HEK293 (cell line): ENCODE data around the gene ARV1.

Experiments used
- GLIS1 ChIP-seq: fragments of 450-650 bp; formaldehyde crosslinking; IDR thresholded peaks from 2 replicates; pipeline ENCODE4 v1.5.1; 2016; ENCODE audit warnings: missing biosample characterization, missing genetic modification characterization
- HIC1 ChIP-seq: fragments of 450-650 bp; formaldehyde crosslinking; IDR thresholded peaks from 2 replicates; pipeline ENCODE4 v1.5.1; 2016; ENCODE audit warnings: missing biosample characterization, missing genetic modification characterization
- MYNN ChIP-seq: fragments of 450-650 bp; formaldehyde crosslinking; IDR thresholded peaks from 2 replicates; pipeline ENCODE4 v1.5.1; 2016; ENCODE audit warnings: missing biosample characterization, missing genetic modification characterization, borderline replicate concordance
- MZF1 ChIP-seq: fragments of 450-650 bp; formaldehyde crosslinking; IDR thresholded peaks from 2 replicates; pipeline ENCODE4 v1.5.1; 2017; ENCODE audit warnings: missing biosample characterization, missing genetic modification characterization, borderline replicate concordance
- REPIN1 ChIP-seq: fragments of 450-650 bp; formaldehyde crosslinking; IDR thresholded peaks from 2 replicates; pipeline ENCODE4 v1.5.1; 2017; ENCODE audit warnings: missing biosample characterization, missing genetic modification characterization, low read depth
- REST ChIP-seq: fragments of 450-650 bp; formaldehyde crosslinking; IDR thresholded peaks from 2 replicates; pipeline ENCODE4 v1.5.1; 2016; ENCODE audit warnings: missing biosample characterization, missing genetic modification characterization
- SALL2 ChIP-seq: fragments of 450-650 bp; formaldehyde crosslinking; IDR thresholded peaks from 2 replicates; pipeline ENCODE4 v1.5.0; 2017; ENCODE audit warnings: missing biosample characterization, mild to moderate bottlenecking, missing genetic modification characterization, borderline replicate concordance
- SCRT1 ChIP-seq: fragments of 450-650 bp; formaldehyde crosslinking; IDR thresholded peaks from 2 replicates; pipeline ENCODE4 v1.5.1; 2016; ENCODE audit warnings: missing biosample characterization, missing genetic modification characterization, borderline replicate concordance
- SETDB1 ChIP-seq: IDR thresholded peaks from one replicate; pipeline ENCODE4 v1.6.1; 2017; ENCODE audit warnings: mild to moderate bottlenecking, low read length, moderate library complexity, mixed read lengths; ENCODE audit not compliant: insufficient read length
- ZBTB1 ChIP-seq: fragments of 450-650 bp; formaldehyde crosslinking; IDR thresholded peaks from 2 replicates; pipeline ENCODE4 v1.5.1; 2016; ENCODE audit warnings: missing biosample characterization, missing genetic modification characterization
- ZBTB49 ChIP-seq: fragments of 450-650 bp; formaldehyde crosslinking; IDR thresholded peaks from 2 replicates; pipeline ENCODE4 v1.5.1; 2016; ENCODE audit warnings: missing biosample characterization, missing genetic modification characterization, low read depth
- ZFHX2 ChIP-seq: fragments of 450-650 bp; formaldehyde crosslinking; conservative IDR thresholded peaks from 2 replicates; pipeline ENCODE4 v1.5.1; 2016; ENCODE audit warnings: missing biosample characterization, missing genetic modification characterization
- ZFP41 ChIP-seq: fragments of 450-650 bp; formaldehyde crosslinking; IDR thresholded peaks from 2 replicates; pipeline ENCODE4 v1.5.1; 2016; ENCODE audit warnings: missing biosample characterization, missing genetic modification characterization, borderline replicate concordance
- ZNF169 ChIP-seq: fragments of 450-650 bp; formaldehyde crosslinking; IDR thresholded peaks from 2 replicates; pipeline ENCODE4 v1.5.1; 2016; ENCODE audit warnings: missing biosample characterization, missing genetic modification characterization
- ZNF174 ChIP-seq: fragments of 450-650 bp; formaldehyde crosslinking; IDR thresholded peaks from 2 replicates; pipeline ENCODE4 v1.5.0; 2017; ENCODE audit warnings: missing biosample characterization, mild to moderate bottlenecking, missing genetic modification characterization
- ZNF18 ChIP-seq: fragments of 450-650 bp; formaldehyde crosslinking; IDR thresholded peaks from 2 replicates; pipeline ENCODE4 v1.5.1; 2016; ENCODE audit warnings: missing biosample characterization, missing genetic modification characterization
- ZNF211 ChIP-seq: fragments of 450-650 bp; formaldehyde crosslinking; IDR thresholded peaks from 2 replicates; pipeline ENCODE4 v1.5.1; 2016; ENCODE audit warnings: low read depth, missing biosample characterization, missing genetic modification characterization
- ZNF23 ChIP-seq: fragments of 450-650 bp; formaldehyde crosslinking; IDR thresholded peaks from 2 replicates; pipeline ENCODE4 v1.5.1; 2016; ENCODE audit warnings: missing biosample characterization, missing genetic modification characterization, borderline replicate concordance
- ZNF26 ChIP-seq: fragments of 450-650 bp; formaldehyde crosslinking; IDR thresholded peaks from 2 replicates; pipeline ENCODE4 v1.5.1; 2016; ENCODE audit warnings: missing biosample characterization, missing genetic modification characterization
- ZNF274 ChIP-seq, 2 experiments: fragments of 200-500 bp in 1 of 2; fragments of 450-650 bp in 1 of 2; sonication (Bioruptor generic) in 1 of 2; formaldehyde crosslinking in 1 of 2; IDR thresholded peaks; 2 replicates each; pipeline versions ENCODE4 v1.5.1 to v1.6.1; 2014 to 2016; ENCODE audit warnings: borderline replicate concordance in 1 of 2, inconsistent platforms in 1 of 2, low read length in 1 of 2, missing biosample characterization in 1 of 2, missing genetic modification characterization in 1 of 2
- ZNF488 ChIP-seq: fragments of 450-650 bp; formaldehyde crosslinking; IDR thresholded peaks from 2 replicates; pipeline ENCODE4 v1.5.1; 2016; ENCODE audit warnings: missing biosample characterization, missing genetic modification characterization
- ZNF544 ChIP-seq: fragments of 450-650 bp; formaldehyde crosslinking; IDR thresholded peaks from 2 replicates; pipeline ENCODE4 v1.5.0; 2017; ENCODE audit warnings: missing biosample characterization, missing genetic modification characterization
- ZNF571 ChIP-seq: fragments of 450-650 bp; formaldehyde crosslinking; IDR thresholded peaks from 2 replicates; pipeline ENCODE4 v1.5.0; 2017; ENCODE audit warnings: missing biosample characterization, missing genetic modification characterization
- ZNF610 ChIP-seq: fragments of 450-650 bp; formaldehyde crosslinking; IDR thresholded peaks from 2 replicates; pipeline ENCODE4 v1.5.1; 2016; ENCODE audit warnings: missing biosample characterization, missing genetic modification characterization, borderline replicate concordance
- ZNF704 ChIP-seq: fragments of 450-650 bp; formaldehyde crosslinking; IDR thresholded peaks from 2 replicates; pipeline ENCODE4 v1.5.1; 2016; ENCODE audit warnings: missing biosample characterization, missing genetic modification characterization
- ZNF843 ChIP-seq: fragments of 450-650 bp; formaldehyde crosslinking; IDR thresholded peaks from 2 replicates; pipeline ENCODE4 v1.5.1; 2016; ENCODE audit warnings: missing biosample characterization, missing genetic modification characterization

Gene ARV1

GRCh38 chr1:230938924-230939368 is 39.9 kb upstream of the ARV1 start (continued):
- TF ChIP-seq ZBTB49 (tag by site-specific recombination) = peak; percentile 41; the same call in 1 of the 2 replicates
- TF ChIP-seq ZNF23 = no peak
- TF ChIP-seq ZBTB1 (tag by site-specific recombination) = no peak
- TF ChIP-seq ZNF610 (tag by site-specific recombination) = peak; percentile 49; the same call in 1 of the 2 replicates
- TF ChIP-seq SCRT1 (tag by site-specific recombination) = peak; percentile 89
- no peak for TF ChIP-seq REPIN1 (tag by site-specific recombination)
- no peak for TF ChIP-seq ZNF26 (tag by site-specific recombination)
- no peak for TF ChIP-seq ZFP41 (tag by site-specific recombination)
- TF ChIP-seq SALL2 (tag by site-specific recombination) = no peak
- no peak for TF ChIP-seq ZNF544 (tag by site-specific recombination)
- TF ChIP-seq SETDB1 = no peak
- TF ChIP-seq MYNN (tag by site-specific recombination) = no peak
- no peak for TF ChIP-seq HIC1 (tag by site-specific recombination)
- TF ChIP-seq ZFHX2 (tag by site-specific recombination) = peak; percentile 99
- TF ChIP-seq REST (tag by site-specific recombination) = no peak
- no peak for TF ChIP-seq ZNF704
- peak; percentile 98 for TF ChIP-seq ZNF843
- TF ChIP-seq MZF1 (tag by site-specific recombination) = no peak
- no peak for TF ChIP-seq ZNF488 (tag by site-specific recombination)
- TF ChIP-seq ZNF174 (tag by site-specific recombination) = no peak
- no peak for TF ChIP-seq GLIS1 (tag by site-specific recombination)
- no peak for TF ChIP-seq ZNF571
- no peak for TF ChIP-seq ZNF274 (IDR thresholded peaks at IDR 0.05; ENCODE audit: low read length)
- no peak for TF ChIP-seq ZNF274 (tag by site-specific recombination; IDR thresholded peaks at IDR 0.05; ENCODE audit: borderline replicate concordance)
- no peak for TF ChIP-seq ZNF211 (tag by site-specific recombination)
- TF ChIP-seq ZNF18 (tag by site-specific recombination) = peak; percentile 56; the same call in 1 of the 2 replicates
- no peak for TF ChIP-seq ZNF169 (tag by site-specific recombination)
